HepG2 (cell line): Measurements from ENCODE around the gene CASKIN2. TPM values are rescaled to one million over a fixed set of nuclear protein-coding genes. Genes with fewer than 3 reads are reported as not detected.

Source experiments
- AKAP8 ChIP-seq: sonication (generic); formaldehyde crosslinking; IDR thresholded peaks from 2 replicates; pipeline ENCODE4 v1.5.1; 2020; ENCODE audit warnings: mild to moderate bottlenecking, missing genetic modification reagents
- AKNA ChIP-seq: sonication (generic); formaldehyde crosslinking; IDR thresholded peaks from 2 replicates; pipeline ENCODE4 v1.4.0; 2020; ENCODE audit warnings: missing genetic modification reagents, borderline replicate concordance
- BHLHE40 ChIP-seq: IDR thresholded peaks from 2 replicates; pipeline ENCODE4 v1.6.1; 2011; ENCODE audit warnings: low read length, improper control_type of control experiment
- CBX2 ChIP-seq, 2 experiments: fragments of 200-600 bp in 1 of 2; sonication (generic); formaldehyde crosslinking in 1 of 2; IDR thresholded peaks; 2 replicates each; pipeline versions ENCODE4 v1.7.0 to v1.8.1; 2018 to 2022; ENCODE audit warnings: low read depth in 2 of 2, low read length in 1 of 2, mild to moderate bottlenecking in 1 of 2, missing genetic modification reagents in 1 of 2
- CEBPZ ChIP-seq: IDR thresholded peaks from 2 replicates; pipeline ENCODE4 v1.6.1; 2012; ENCODE audit warnings: low read length, improper control_type of control experiment
- ELF4 ChIP-seq: sonication (generic); formaldehyde crosslinking; IDR thresholded peaks from 2 replicates; pipeline ENCODE4 v1.5.0; 2020; ENCODE audit warnings: missing genetic modification reagents, mild to moderate bottlenecking, moderate library complexity, borderline replicate concordance
- HMGA1 ChIP-seq: sonication (generic); formaldehyde crosslinking; conservative IDR thresholded peaks from 2 replicates; pipeline ENCODE4 v1.4.0; 2020; ENCODE audit warnings: missing genetic modification reagents
- MED1 ChIP-seq: sonication (generic); formaldehyde crosslinking; IDR thresholded peaks from 2 replicates; pipeline ENCODE4 v1.4.0; 2020; ENCODE audit warnings: missing genetic modification reagents
- MXD4 ChIP-seq: IDR thresholded peaks from 2 replicates; pipeline ENCODE4 v1.6.1; 2016; ENCODE audit warnings: mild to moderate bottlenecking, missing biosample characterization, missing genetic modification reagents
- PTBP1 ChIP-seq: fragments of 200-400 bp; formaldehyde crosslinking; IDR thresholded peaks from 2 replicates; pipeline ENCODE4 v1.6.1; 2018; ENCODE audit warnings: low read length, low read depth; ENCODE audit not compliant: poor library complexity, severe bottlenecking
- RARG ChIP-seq: sonication (generic); formaldehyde crosslinking; IDR thresholded peaks from 2 replicates; pipeline ENCODE4 v1.4.0; 2020; ENCODE audit warnings: low read depth, mild to moderate bottlenecking, missing genetic modification reagents
- RXRA ChIP-seq: sonication (generic); formaldehyde crosslinking; IDR thresholded peaks from 2 replicates; pipeline ENCODE4 v1.5.1; 2020; ENCODE audit warnings: missing genetic modification reagents
- SP4 ChIP-seq: sonication (generic); formaldehyde crosslinking; IDR thresholded peaks from 2 replicates; pipeline ENCODE4 v1.8.1; 2023; ENCODE audit warnings: mild to moderate bottlenecking, missing genetic modification reagents
- ZBTB21 ChIP-seq: sonication (generic); formaldehyde crosslinking; IDR thresholded peaks from 2 replicates; pipeline ENCODE4 v1.4.0; 2020; ENCODE audit warnings: missing genetic modification reagents
- ZBTB7A ChIP-seq: sonication (generic); formaldehyde crosslinking; IDR thresholded peaks from 2 replicates; pipeline ENCODE4 v1.8.0; 2022; ENCODE audit warnings: mild to moderate bottlenecking, missing genetic modification reagents
- ZNF121 ChIP-seq: sonication (generic); formaldehyde crosslinking; IDR thresholded peaks from 2 replicates; pipeline ENCODE4 v1.5.0; 2020; ENCODE audit warnings: mild to moderate bottlenecking, missing genetic modification reagents
- ZNF557 ChIP-seq: sonication (generic); formaldehyde crosslinking; IDR thresholded peaks from 2 replicates; pipeline ENCODE4 v1.4.0; 2020; ENCODE audit warnings: missing genetic modification reagents
- ZNF75D ChIP-seq: sonication (generic); formaldehyde crosslinking; IDR thresholded peaks from 2 replicates; pipeline ENCODE4 v1.8.1; 2023; ENCODE audit warnings: missing genetic modification reagents, mild to moderate bottlenecking, borderline replicate concordance
- polyA plus RNA-seq, 8 experiments: library from polyadenylated mRNA; depleted of rRNA in 3 of 8; stranded (reverse) in 7 of 8; unstranded in 1 of 8; fragments of >200 nt; fragmentation: Illumina TruSeq in 4 of 8; extraction: Trizol in 4 of 8; gene quantifications; 2 replicates each; pipeline versions ENCODE4 v1.2.1 to v1.2.3, GENCODE V29; 2011 to 2016; ENCODE audit warnings: low read depth in 4 of 8, missing spikeins in 1 of 8, mixed read lengths in 1 of 8; ENCODE audit not compliant: insufficient read depth in 1 of 8
- total RNA-seq, 5 experiments: library from RNA; depleted of rRNA; stranded (reverse); fragments of >200 nt; fragmentation: Illumina TruSeq; extraction: Trizol; gene quantifications; 2 replicates each; pipeline ENCODE4 v1.2.3, GENCODE V29; 2016; ENCODE audit warnings: low read depth in 1 of 5
- TF ChIP-seq, protein P1 (sequence below): sonication (generic); formaldehyde crosslinking; IDR thresholded peaks from 2 replicates; pipeline ENCODE4 v1.4.0; 2020; ENCODE audit warnings: mild to moderate bottlenecking, low read depth, missing genetic modification reagents
- TF ChIP-seq, protein P2 (sequence below): sonication (generic); formaldehyde crosslinking; IDR thresholded peaks from 2 replicates; pipeline ENCODE4 v1.5.0; 2020; ENCODE audit warnings: missing genetic modification reagents

Gene CASKIN2
- total and polyA plus RNA-seq, 2 of the 13 experiments (the other 11 are each of a cell fraction or from before 2014, with no cell fraction given): 5.2 to 7.8 TPM

- no peak for TF ChIP-seq AKNA
- TF ChIP-seq HMGA1: no peak
- peak; percentile 89 for TF ChIP-seq MED1 (CRISPR knock-in tag)
- no peak for TF ChIP-seq PTBP1
- TF ChIP-seq, protein P1, sequence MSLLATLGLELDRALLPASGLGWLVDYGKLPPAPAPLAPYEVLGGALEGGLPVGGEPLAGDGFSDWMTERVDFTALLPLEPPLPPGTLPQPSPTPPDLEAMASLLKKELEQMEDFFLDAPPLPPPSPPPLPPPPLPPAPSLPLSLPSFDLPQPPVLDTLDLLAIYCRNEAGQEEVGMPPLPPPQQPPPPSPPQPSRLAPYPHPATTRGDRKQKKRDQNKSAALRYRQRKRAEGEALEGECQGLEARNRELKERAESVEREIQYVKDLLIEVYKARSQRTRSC (CRISPR knock-in tag): no peak
- TF ChIP-seq ZBTB7A (CRISPR knock-in tag): peak; percentile 43; the same call in 1 of the 2 replicates
- TF ChIP-seq MXD4: peak; percentile 71
- TF ChIP-seq SP4 (CRISPR knock-in tag): peak; percentile 78; the same call in 1 of the 2 replicates
- peak; percentile 89 for TF ChIP-seq ZNF121 (CRISPR knock-in tag)
- no peak for TF ChIP-seq CEBPZ
- no peak for TF ChIP-seq RARG (CRISPR knock-in tag)
- peak; percentile 95 for TF ChIP-seq RXRA (CRISPR knock-in tag)
- no peak for TF ChIP-seq CBX2 (IDR thresholded peaks at IDR 0.05; ENCODE audit: low read depth, low read length)
- TF ChIP-seq CBX2 (CRISPR knock-in tag; IDR thresholded peaks at IDR 0.05; ENCODE audit: low read depth): no peak; the same call in 1 of the 2 replicates
- 0 out of 2 replicates have a peak, but pooled peaks have one; percentile 37 for TF ChIP-seq ZBTB21 (CRISPR knock-in tag)
- no peak for TF ChIP-seq ZNF557
- no peak; the same call in 1 of the 2 replicates for TF ChIP-seq BHLHE40
- TF ChIP-seq ZNF75D (CRISPR knock-in tag): no peak
- TF ChIP-seq, protein P2, sequence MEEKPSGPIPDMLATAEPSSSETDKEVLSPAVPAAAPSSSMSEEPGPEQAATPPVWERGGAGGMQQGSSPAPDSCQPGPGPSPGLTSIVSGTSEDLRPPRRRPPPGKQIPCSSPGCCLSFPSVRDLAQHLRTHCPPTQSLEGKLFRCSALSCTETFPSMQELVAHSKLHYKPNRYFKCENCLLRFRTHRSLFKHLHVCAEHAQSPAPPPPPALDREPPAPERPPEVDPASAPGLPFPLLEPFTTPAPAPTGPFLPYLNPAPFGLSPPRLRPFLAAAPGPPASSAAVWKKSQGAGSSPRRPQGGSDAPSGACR (CRISPR knock-in tag): peak; percentile 90; the same call in 1 of the 2 replicates
- no peak; the same call in 1 of the 2 replicates for TF ChIP-seq ELF4 (CRISPR knock-in tag)
- TF ChIP-seq AKAP8 (CRISPR knock-in tag): peak; percentile 91
These were observed 41.9 kb upstream of the CASKIN2 start (continued) for GRCh38 chr17:75557075-75557851.
